K562 treated with DMSO at 1 percent for 4 hours (cell line): ENCODE measurements around the gene RHOB. TPM values are rescaled to one million over a fixed set of nuclear protein-coding genes. Genes with fewer than 3 reads are reported as not detected.

Source experiments
- total RNA-seq: library from RNA; unstranded; fragments of 300-600 nt; gene quantifications from 2 replicates; pipeline ENCODE4 v1.2.3, GENCODE V29; 2022; ENCODE audit not compliant: insufficient read depth

The RHOB gene
- 3.7 and 6.4 TPM in 2 replicates for total RNA-seq

DNA sequence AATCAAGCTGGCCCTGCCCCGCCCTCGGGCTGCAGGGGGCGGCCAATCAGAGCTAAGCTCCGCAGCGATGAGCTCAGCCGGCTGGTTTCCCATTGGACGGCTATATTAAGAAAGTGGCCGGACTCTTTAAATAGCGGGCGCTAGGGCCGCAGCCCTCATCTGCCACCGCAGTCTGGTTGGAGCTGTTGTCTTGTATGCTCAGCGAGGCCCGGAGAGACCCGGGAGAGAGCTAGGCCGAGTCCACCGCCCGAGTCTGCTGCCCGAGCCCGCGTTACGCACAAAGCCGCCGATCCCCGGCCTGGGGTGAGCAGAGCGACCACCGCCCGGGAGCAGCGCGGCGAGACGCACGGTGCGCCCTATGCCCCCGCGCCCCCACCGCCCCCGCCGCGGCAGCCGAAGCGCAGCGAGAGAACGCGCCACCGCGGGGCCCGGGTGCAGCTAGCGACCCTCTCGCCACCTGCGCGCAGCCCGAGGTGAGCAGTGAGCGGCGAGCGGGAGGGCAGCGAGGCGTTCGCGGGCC, at the start of gene RHOB:
RHOB (plus strand) TSS at position 158 of the 520 bp plus-strand sequence. CDS start 392 bp downstream, outside the sequence.

Other genes with a start within 250 kb of the RHOB start
- 0.48 TPM in 1 of 2 replicates, not detected in the other for gene SDC1, start 221.9 kb upstream of the RHOB start, total RNA-seq
- 18.4 and 27.1 TPM in 2 replicates for gene PUM2, start 96.2 kb upstream of the RHOB start, total RNA-seq
- 22.2 and 22.7 TPM in 2 replicates for gene HS1BP3, start 204.0 kb downstream of the RHOB start, total RNA-seq
- 0.07 TPM in 1 of 2 replicates, not detected in the other for gene GDF7, start 220.1 kb downstream of the RHOB start, total RNA-seq